Mesothelial cell of epicardium (in vitro differentiated cells): ENCODE data around the gene FAM107B. TPM values are rescaled to one million over a fixed set of nuclear protein-coding genes. Genes with fewer than 3 reads are reported as not detected.

Experiments used
- DNase-seq, 2 experiments: peaks; one replicate each; pipeline ENCODE4 v3.0.0; 2021; ENCODE audit warnings: low spot score in 2 of 2; ENCODE audit not compliant: unreplicated experiment in 2 of 2
- H3K27ac Mint-ChIP-seq: 2 replicates; pipeline ENCODE4 v1.8.0; 2021; ENCODE audit warnings: mixed read lengths
- H3K27me3 Mint-ChIP-seq: 2 replicates; pipeline ENCODE4 v1.8.0; 2021; ENCODE audit warnings: low read depth, mixed read lengths
- H3K36me3 Mint-ChIP-seq: 2 replicates; pipeline ENCODE4 v1.8.0; 2021; ENCODE audit warnings: mixed read lengths
- H3K4me1 Mint-ChIP-seq: 2 replicates; pipeline ENCODE4 v1.8.0; 2021; ENCODE audit warnings: mixed read lengths
- H3K4me3 Mint-ChIP-seq: 2 replicates; pipeline ENCODE4 v1.8.0; 2021; ENCODE audit warnings: mild to moderate bottlenecking, moderate library complexity, mixed read lengths
- H3K9me3 Mint-ChIP-seq: 2 replicates; pipeline ENCODE4 v1.8.0; 2021; ENCODE audit warnings: mixed read lengths
- CTCF ChIP-seq: fragments of 200-600 bp; sonication (generic); IDR thresholded peaks from one replicate; pipeline ENCODE4 v1.5.0; 2021; ENCODE audit warnings: antibody characterized with exemption; ENCODE audit not compliant: unreplicated experiment
- total RNA-seq: library from RNA; stranded (reverse); gene quantifications from 3 replicates; pipeline ENCODE4 v1.2.1, GENCODE V29; 2021

The FAM107B gene
- total RNA-seq, 1 donor from 2014 or later: 23.5 TPM

- H3K4me3 Mint-ChIP-seq: no peak overlapping the region
- no peak for TF ChIP-seq CTCF
Observed at GRCh38 chr10:14554091-14554490, 220.6 kb downstream of the FAM107B start.

GRCh38 chr10:14553448-14553847 lies 221.2 kb downstream of the FAM107B start:
- Mint-ChIP-seq H3K27me3 (no peaks in the 10 kb centered on the region), H3K4me1 (peaks cover 41% of the 10 kb centered on the region), H3K4me3 (no peak overlapping the region), H3K27ac (no peak overlapping the region), H3K36me3 (no peaks in the 10 kb centered on the region), H3K9me3 (no peaks in the 10 kb centered on the region)
- no peak for DNase-seq
- TF ChIP-seq CTCF: no peak

More at GRCh38 chr10:14554091-14554490, 220.6 kb downstream of the FAM107B start:
- H3K27ac Mint-ChIP-seq: peak overlapping the region; percentile 36
- H3K36me3 Mint-ChIP-seq: no peaks in the 10 kb centered on the region
- DNase-seq: no peak
- H3K27me3 Mint-ChIP-seq: no peaks in the 10 kb centered on the region
- peaks cover 39% of the 10 kb centered on the region for H3K4me1 Mint-ChIP-seq
- no peaks in the 10 kb centered on the region for H3K9me3 Mint-ChIP-seq

GRCh38 chr10:14552015-14552414 lies 222.7 kb downstream of the FAM107B start:
- TF ChIP-seq CTCF: no peak
- Mint-ChIP-seq H3K4me3 (no peak overlapping the region), H3K9me3 (no peaks in the 10 kb centered on the region), H3K36me3 (no peaks in the 10 kb centered on the region), H3K27ac (no peak overlapping the region), H3K4me1 (peaks cover 38% of the 10 kb centered on the region), H3K27me3 (no peaks in the 10 kb centered on the region)
- DNase-seq: no peak

GRCh38 chr10:14550471-14550981 lies 224.2 kb downstream of the FAM107B start:
- Mint-ChIP-seq H3K27ac (no peak overlapping the region), H3K27me3 (no peaks in the 10 kb centered on the region), H3K9me3 (no peaks in the 10 kb centered on the region), H3K36me3 (no peaks in the 10 kb centered on the region), H3K4me1 (peaks cover 38% of the 10 kb centered on the region), H3K4me3 (no peak overlapping the region)
- TF ChIP-seq CTCF: no peak
- DNase-seq: no peak

GRCh38 chr10:14549496-14549895 lies 225.2 kb downstream of the FAM107B start:
- no peak for DNase-seq
- Mint-ChIP-seq H3K4me1 (peaks cover 37% of the 10 kb centered on the region), H3K36me3 (no peaks in the 10 kb centered on the region), H3K4me3 (no peak overlapping the region), H3K27ac (peak overlapping the region; percentile 56), H3K9me3 (no peaks in the 10 kb centered on the region), H3K27me3 (no peaks in the 10 kb centered on the region)
- no peak for TF ChIP-seq CTCF

GRCh38 chr10:14548970-14549369 lies 225.7 kb downstream of the FAM107B start:
- no peaks in the 10 kb centered on the region for H3K36me3 Mint-ChIP-seq
- no peak overlapping the region for H3K4me3 Mint-ChIP-seq
- DNase-seq: no peak
- no peaks in the 10 kb centered on the region for H3K9me3 Mint-ChIP-seq
- H3K4me1 Mint-ChIP-seq: peaks cover 37% of the 10 kb centered on the region
- TF ChIP-seq CTCF: no peak
- no peak overlapping the region for H3K27ac Mint-ChIP-seq
- H3K27me3 Mint-ChIP-seq: no peaks in the 10 kb centered on the region
